K562 (cell line): ENCODE data around the gene ZNF780B. TPM values are rescaled to one million over a fixed set of nuclear protein-coding genes. Genes with fewer than 3 reads are reported as not detected.

Experiments used
- CBX3 ChIP-seq, 2 experiments: IDR thresholded peaks; 1 replicate in 1 of 2; 2 replicates in 1 of 2; pipeline ENCODE4 v1.6.1; 2012; ENCODE audit warnings: inconsistent platforms in 2 of 2, low read length in 2 of 2, borderline replicate concordance in 1 of 2, control low read depth in 1 of 2
- HNRNPLL ChIP-seq: fragments of 200-400 bp; formaldehyde crosslinking; IDR thresholded peaks from 2 replicates; pipeline ENCODE4 v1.6.1; 2017; ENCODE audit warnings: low read length, low read depth, mild to moderate bottlenecking; ENCODE audit not compliant: poor library complexity, severe bottlenecking
- NR2C1 ChIP-seq, 2 experiments: fragments of 450-650 bp; IDR thresholded peaks; 2 replicates each; pipeline ENCODE4 v1.6.1; 2017; ENCODE audit warnings: mild to moderate bottlenecking in 2 of 2, antibody characterized with exemption in 1 of 2, inconsistent platforms in 1 of 2, missing compliant biosample characterization in 1 of 2, missing genetic modification characterization in 1 of 2
- PRDM10 ChIP-seq: fragments of 450-650 bp; IDR thresholded peaks from 2 replicates; pipeline ENCODE4 v1.6.1; 2018; ENCODE audit not compliant: partially characterized antibody
- SPI1 ChIP-seq: IDR thresholded peaks from 2 replicates; pipeline ENCODE4 v1.6.1; 2011; ENCODE audit warnings: low read depth, low read length, control low read depth, borderline replicate concordance
- TCF7 ChIP-seq: sonication (generic); IDR thresholded peaks from 2 replicates; pipeline ENCODE4 v1.6.1; 2016; ENCODE audit warnings: antibody characterized with exemption, borderline replicate concordance
- ZBTB40 ChIP-seq, 2 experiments: fragments of 450-650 bp in 1 of 2; sonication (generic) in 1 of 2; formaldehyde crosslinking in 1 of 2; IDR thresholded peaks; 2 replicates each; pipeline versions ENCODE4 v1.7.1 to v1.9.0; 2016 to 2022; ENCODE audit warnings: inconsistent platforms in 1 of 2, mild to moderate bottlenecking in 1 of 2, missing genetic modification reagents in 1 of 2
- ZFX ChIP-seq: sonication (generic); formaldehyde crosslinking; IDR thresholded peaks from 2 replicates; pipeline ENCODE4 v1.8.0; 2022; ENCODE audit warnings: mild to moderate bottlenecking, missing genetic modification reagents, moderate library complexity
- ZHX1 ChIP-seq: fragments of 150-350 bp; conservative IDR thresholded peaks from 2 replicates; pipeline ENCODE4 v1.6.1; 2014; ENCODE audit warnings: low read length
- polyA plus RNA-seq, 8 experiments: library from polyadenylated mRNA; depleted of rRNA in 4 of 8; stranded (reverse) in 5 of 8; unstranded in 3 of 8; fragments of >200 nt; fragmentation: Nextera tagmentation in 2 of 8; fragmentation: Illumina TruSeq in 1 of 8; extraction: Ambion mirVana in 2 of 8; extraction: Trizol in 1 of 8; gene quantifications; 2 replicates each; pipeline versions ENCODE4 v1.2.1 to v1.2.3, GENCODE V29; 2011 to 2014; ENCODE audit warnings: inconsistent platforms in 1 of 8, missing spikeins in 1 of 8
- total RNA-seq, 7 experiments: library from RNA; depleted of rRNA in 6 of 7; stranded (reverse); fragments of >200 nt in 6 of 7; fragmentation: Illumina TruSeq in 2 of 7; extraction: Trizol in 2 of 7; gene quantifications; 2 replicates each; pipeline versions ENCODE4 v1.2.1 to v1.2.3, GENCODE V29; 2011 to 2021; ENCODE audit warnings: low replicate concordance in 1 of 7

Gene ZNF780B
- total and polyA plus RNA-seq, 9 of the 15 experiments (the other 6 are each of a cell fraction or from before 2014, with no cell fraction given), result 3.9 to 18.4 (median 8.8) TPM

GRCh38 chr19:40055832-40056504 is at the start of gene ZNF780B (continued):
- TF ChIP-seq ZBTB40 (IDR thresholded peaks at IDR 0.05) (peak; percentile 95), ZBTB40 (CRISPR knock-in tag; IDR thresholded peaks at IDR 0.05) (no peak), PRDM10 (no peak), ZFX (CRISPR knock-in tag) (peak; percentile 53), SPI1 (peak; percentile 77), HNRNPLL (peak; percentile 43), ZHX1 (no peak), TCF7 (peak; percentile 60; the same call in 1 of the 2 replicates), NR2C1 (IDR thresholded peaks at IDR 0.05) (peak; percentile 92), NR2C1 (tag; IDR thresholded peaks at IDR 0.05) (peak; percentile 96), CBX3 (IDR thresholded peaks at IDR 0.05; ENCODE audit: borderline replicate concordance in 1 of 2, low read length in 2 of 2) (peak in 1 of 2 experiments; percentile 55; a peak in 2 of 3 replicates)
